NCI-H2029 (cell line): ENCODE data around the gene CUX1.
"Not testable (repeated sequence)": the region's sequence is repeated elsewhere in the genome, so short reads cannot be mapped to it uniquely, and the experiment has no call there.

Experiments used
- DNase-seq: peaks from one replicate; lab custom pipeline; 2025; lab: John Stamatoyannopoulos, UW

The CUX1 gene

GRCh38 chr7:101817471-101818286, at the start of gene CUX1:
CUX1 (plus strand) TSS chr7:101817626; CDS start chr7:101817640, 14 bp downstream.
- no peak for DNase-seq

GRCh38 chr7:101768280-101768679, 49.1 kb upstream of the CUX1 start:
- no peak for DNase-seq

- no peak for DNase-seq
Measured at GRCh38 chr7:101770466-101770865, 47.0 kb upstream of the CUX1 start.

GRCh38 chr7:101772508-101773211, 44.8 kb upstream of the CUX1 start:
- no peak for DNase-seq

GRCh38 chr7:101775181-101775580, 42.2 kb upstream of the CUX1 start:
- no peak for DNase-seq

GRCh38 chr7:101778026-101778580, 39.3 kb upstream of the CUX1 start:
- DNase-seq: no peak

GRCh38 chr7:101779267-101779666, 38.2 kb upstream of the CUX1 start:
- DNase-seq: no peak

GRCh38 chr7:101780281-101780680, 37.1 kb upstream of the CUX1 start:
- no peak for DNase-seq

GRCh38 chr7:101781439-101781838, 36.0 kb upstream of the CUX1 start:
- no peak for DNase-seq

- DNase-seq: no peak
Measured at GRCh38 chr7:101782476-101782875, 35.0 kb upstream of the CUX1 start.

- no peak for DNase-seq
Measured at GRCh38 chr7:101782896-101783295, 34.5 kb upstream of the CUX1 start.

- no peak for DNase-seq
Measured at GRCh38 chr7:101783381-101784181, 33.8 kb upstream of the CUX1 start.

GRCh38 chr7:101784292-101785127, 32.9 kb upstream of the CUX1 start:
- no peak for DNase-seq

GRCh38 chr7:101787864-101788263, 29.6 kb upstream of the CUX1 start:
- DNase-seq: no peak

- DNase-seq: no peak
Measured at GRCh38 chr7:101788517-101788916, 28.9 kb upstream of the CUX1 start.

- DNase-seq: no peak
Measured at GRCh38 chr7:101790566-101791293, 26.7 kb upstream of the CUX1 start.

- DNase-seq: no peak
Measured at GRCh38 chr7:101792051-101792681, 25.3 kb upstream of the CUX1 start.

- DNase-seq: not testable (repeated sequence)
Measured at GRCh38 chr7:101792682-101793071, 24.7 kb upstream of the CUX1 start.

- no peak for DNase-seq
Measured at GRCh38 chr7:101795461-101795860, 22.0 kb upstream of the CUX1 start.

GRCh38 chr7:101798173-101798572, 19.3 kb upstream of the CUX1 start:
- DNase-seq: not testable (repeated sequence)
